DND-41 (cell line): ENCODE measurements around the gene AHNAK.

Experiments used
- EZH2 ChIP-seq: IDR thresholded peaks from 3 replicates; pipeline ENCODE4 v1.6.1; 2012; ENCODE audit warnings: borderline replicate concordance, low read depth, mild to moderate bottlenecking, moderate library complexity, low read length, inconsistent platforms; ENCODE audit not compliant: severe bottlenecking
- TF ChIP-seq, protein P1 (sequence below): IDR thresholded peaks from 2 replicates; pipeline ENCODE4 v1.5.1; 2012; ENCODE audit warnings: borderline replicate concordance, low read length, moderate library complexity, mild to moderate bottlenecking; ENCODE audit not compliant: poor library complexity, severe bottlenecking; ENCODE audit errors: extremely low read depth

DNA sequence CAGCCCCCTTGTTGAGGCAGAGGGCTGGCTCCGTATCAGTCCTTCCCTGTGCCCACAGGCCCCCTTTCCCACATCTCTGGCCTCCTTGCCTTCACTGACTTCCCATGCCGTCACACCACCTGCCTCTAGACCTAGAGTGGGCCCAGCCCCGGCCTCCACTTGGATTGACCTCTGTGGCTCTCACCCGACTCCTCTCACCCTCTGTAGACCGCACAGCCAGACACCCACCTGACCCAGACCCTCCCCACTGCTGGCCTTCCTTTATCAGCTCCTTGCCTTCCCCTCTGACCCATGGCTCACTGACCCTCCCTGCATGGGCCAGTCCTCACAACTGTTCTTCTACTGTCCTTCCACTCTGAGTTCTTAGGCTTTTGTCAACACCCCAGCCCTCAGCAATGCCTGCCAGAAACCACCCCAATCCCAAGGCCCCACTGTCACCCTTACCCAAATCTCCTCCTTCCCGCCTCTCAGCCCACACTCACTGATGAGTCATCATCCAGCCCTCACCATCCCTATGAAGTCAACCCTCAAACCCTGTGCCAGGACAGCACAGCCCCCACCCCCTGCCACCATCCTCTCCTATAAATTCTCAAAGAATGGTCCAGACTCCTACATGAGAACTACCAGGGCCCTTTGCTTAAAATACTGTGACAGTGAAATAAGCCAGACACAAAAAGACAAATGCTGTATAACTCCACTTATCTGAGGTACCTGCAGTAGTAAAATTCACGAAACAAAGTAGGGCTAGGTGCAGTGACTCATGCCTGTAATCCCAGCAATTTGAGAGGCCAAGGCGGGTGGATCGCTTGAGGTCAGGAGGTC, 74.3 kb downstream of the AHNAK start:
- no peak for TF ChIP-seq EZH2
- TF ChIP-seq, protein P1, sequence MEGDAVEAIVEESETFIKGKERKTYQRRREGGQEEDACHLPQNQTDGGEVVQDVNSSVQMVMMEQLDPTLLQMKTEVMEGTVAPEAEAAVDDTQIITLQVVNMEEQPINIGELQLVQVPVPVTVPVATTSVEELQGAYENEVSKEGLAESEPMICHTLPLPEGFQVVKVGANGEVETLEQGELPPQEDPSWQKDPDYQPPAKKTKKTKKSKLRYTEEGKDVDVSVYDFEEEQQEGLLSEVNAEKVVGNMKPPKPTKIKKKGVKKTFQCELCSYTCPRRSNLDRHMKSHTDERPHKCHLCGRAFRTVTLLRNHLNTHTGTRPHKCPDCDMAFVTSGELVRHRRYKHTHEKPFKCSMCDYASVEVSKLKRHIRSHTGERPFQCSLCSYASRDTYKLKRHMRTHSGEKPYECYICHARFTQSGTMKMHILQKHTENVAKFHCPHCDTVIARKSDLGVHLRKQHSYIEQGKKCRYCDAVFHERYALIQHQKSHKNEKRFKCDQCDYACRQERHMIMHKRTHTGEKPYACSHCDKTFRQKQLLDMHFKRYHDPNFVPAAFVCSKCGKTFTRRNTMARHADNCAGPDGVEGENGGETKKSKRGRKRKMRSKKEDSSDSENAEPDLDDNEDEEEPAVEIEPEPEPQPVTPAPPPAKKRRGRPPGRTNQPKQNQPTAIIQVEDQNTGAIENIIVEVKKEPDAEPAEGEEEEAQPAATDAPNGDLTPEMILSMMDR, result no peak
